ENCODE data around the gene ZNF526.
A peak's percentile ranks its signal among the peaks of the same experiment; 100 is the strongest.

ZNF526 gene

GRCh38 chr19:42269478-42270345 lies 49.6 kb downstream of the ZNF526 start:
- Histone ChIP-seq H3K4me3 (ENCODE audit: low read depth in 1 of 2, low read length in 1 of 2) (peak overlapping the region; percentile 72 to 83), H3K9me3 (no peaks in the 10 kb centered on the region), H3K27me3 (no peaks in the 10 kb centered on the region), H3K27ac (peak overlapping the region; percentile 99), H3K36me3 (peaks cover 33% of the 10 kb centered on the region), H3K4me1 (ENCODE audit: control insufficient read depth in 1 of 2, insufficient read depth in 1 of 2, low read depth in 1 of 2, low read length in 1 of 2) (peaks cover 32 to 39% of the 10 kb centered on the region in 2 experiments)
- TF ChIP-seq, protein P1, sequence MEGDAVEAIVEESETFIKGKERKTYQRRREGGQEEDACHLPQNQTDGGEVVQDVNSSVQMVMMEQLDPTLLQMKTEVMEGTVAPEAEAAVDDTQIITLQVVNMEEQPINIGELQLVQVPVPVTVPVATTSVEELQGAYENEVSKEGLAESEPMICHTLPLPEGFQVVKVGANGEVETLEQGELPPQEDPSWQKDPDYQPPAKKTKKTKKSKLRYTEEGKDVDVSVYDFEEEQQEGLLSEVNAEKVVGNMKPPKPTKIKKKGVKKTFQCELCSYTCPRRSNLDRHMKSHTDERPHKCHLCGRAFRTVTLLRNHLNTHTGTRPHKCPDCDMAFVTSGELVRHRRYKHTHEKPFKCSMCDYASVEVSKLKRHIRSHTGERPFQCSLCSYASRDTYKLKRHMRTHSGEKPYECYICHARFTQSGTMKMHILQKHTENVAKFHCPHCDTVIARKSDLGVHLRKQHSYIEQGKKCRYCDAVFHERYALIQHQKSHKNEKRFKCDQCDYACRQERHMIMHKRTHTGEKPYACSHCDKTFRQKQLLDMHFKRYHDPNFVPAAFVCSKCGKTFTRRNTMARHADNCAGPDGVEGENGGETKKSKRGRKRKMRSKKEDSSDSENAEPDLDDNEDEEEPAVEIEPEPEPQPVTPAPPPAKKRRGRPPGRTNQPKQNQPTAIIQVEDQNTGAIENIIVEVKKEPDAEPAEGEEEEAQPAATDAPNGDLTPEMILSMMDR (IDR thresholded peaks at IDR 0.05): no peak

GRCh38 chr19:42270346-42271044 lies 50.4 kb downstream of the ZNF526 start:
- H3K9me3 ChIP-seq: no peaks in the 10 kb centered on the region
- peak overlapping the region; percentile 99 for H3K27ac ChIP-seq
- TF ChIP-seq, protein P1 (IDR thresholded peaks at IDR 0.05): peak; percentile 29
- H3K27me3 ChIP-seq: no peaks in the 10 kb centered on the region
- peak overlapping the region; percentile 72 to 83 for H3K4me3 ChIP-seq (ENCODE audit: low read depth in 1 of 2, low read length in 1 of 2)
- H3K4me1 ChIP-seq (ENCODE audit: control insufficient read depth in 1 of 2, insufficient read depth in 1 of 2, low read depth in 1 of 2, low read length in 1 of 2): peaks cover 32 to 39% of the 10 kb centered on the region in 2 experiments
- peaks cover 39% of the 10 kb centered on the region for H3K36me3 ChIP-seq

GRCh38 chr19:42271045-42271419 lies 50.9 kb downstream of the ZNF526 start:
- peaks cover 32 to 41% of the 10 kb centered on the region in 2 experiments for H3K4me1 ChIP-seq (ENCODE audit: control insufficient read depth in 1 of 2, insufficient read depth in 1 of 2, low read depth in 1 of 2, low read length in 1 of 2)

GRCh38 chr19:42271861-42272534 lies 51.9 kb downstream of the ZNF526 start:
- H3K4me1 ChIP-seq (ENCODE audit: control insufficient read depth in 1 of 2, insufficient read depth in 1 of 2, low read depth in 1 of 2, low read length in 1 of 2): peaks cover 32 to 47% of the 10 kb centered on the region in 2 experiments
- no peaks in the 10 kb centered on the region for H3K27me3 ChIP-seq
- H3K27ac ChIP-seq: peak overlapping the region; percentile 99
- H3K9me3 ChIP-seq: no peaks in the 10 kb centered on the region
- TF ChIP-seq, protein P1 (IDR thresholded peaks at IDR 0.05): no peak
- no peak overlapping the region for H3K4me3 ChIP-seq (ENCODE audit: low read depth in 1 of 2, low read length in 1 of 2)
- H3K36me3 ChIP-seq: peaks cover 50% of the 10 kb centered on the region

More at GRCh38 chr19:42271045-42271419, 50.9 kb downstream of the ZNF526 start:
- no peaks in the 10 kb centered on the region for H3K9me3 ChIP-seq
- H3K27me3 ChIP-seq: no peaks in the 10 kb centered on the region
- peak overlapping the region; percentile 99 for H3K27ac ChIP-seq
- TF ChIP-seq, protein P1 (IDR thresholded peaks at IDR 0.05): no peak
- peak overlapping the region; percentile 72 to 83 for H3K4me3 ChIP-seq (ENCODE audit: low read depth in 1 of 2, low read length in 1 of 2)
- H3K36me3 ChIP-seq: peaks cover 40% of the 10 kb centered on the region

- Histone ChIP-seq H3K27me3 (no peaks in the 10 kb centered on the region), H3K4me3 (ENCODE audit: low read depth in 1 of 2, low read length in 1 of 2) (no peak overlapping the region), H3K9me3 (no peaks in the 10 kb centered on the region), H3K36me3 (peaks cover 51% of the 10 kb centered on the region), H3K4me1 (ENCODE audit: control insufficient read depth in 1 of 2, insufficient read depth in 1 of 2, low read depth in 1 of 2, low read length in 1 of 2) (peaks cover 29 to 43% of the 10 kb centered on the region in 2 experiments), H3K27ac (peak overlapping the region; percentile 7)
- TF ChIP-seq, protein P1 (IDR thresholded peaks at IDR 0.05): no peak
These were observed 52.4 kb downstream of the ZNF526 start for GRCh38 chr19:42272535-42272897.
